HG02973 (cell line): ENCODE data around the gene CSTPP1.

Experiments
- ATAC-seq: cut with Tn5 transposase; IDR thresholded peaks from one replicate; pipeline ENCODE4 v1.9.1; 2021; ENCODE audit warnings: moderate library complexity; ENCODE audit not compliant: unreplicated experiment

CSTPP1 gene

DNA sequence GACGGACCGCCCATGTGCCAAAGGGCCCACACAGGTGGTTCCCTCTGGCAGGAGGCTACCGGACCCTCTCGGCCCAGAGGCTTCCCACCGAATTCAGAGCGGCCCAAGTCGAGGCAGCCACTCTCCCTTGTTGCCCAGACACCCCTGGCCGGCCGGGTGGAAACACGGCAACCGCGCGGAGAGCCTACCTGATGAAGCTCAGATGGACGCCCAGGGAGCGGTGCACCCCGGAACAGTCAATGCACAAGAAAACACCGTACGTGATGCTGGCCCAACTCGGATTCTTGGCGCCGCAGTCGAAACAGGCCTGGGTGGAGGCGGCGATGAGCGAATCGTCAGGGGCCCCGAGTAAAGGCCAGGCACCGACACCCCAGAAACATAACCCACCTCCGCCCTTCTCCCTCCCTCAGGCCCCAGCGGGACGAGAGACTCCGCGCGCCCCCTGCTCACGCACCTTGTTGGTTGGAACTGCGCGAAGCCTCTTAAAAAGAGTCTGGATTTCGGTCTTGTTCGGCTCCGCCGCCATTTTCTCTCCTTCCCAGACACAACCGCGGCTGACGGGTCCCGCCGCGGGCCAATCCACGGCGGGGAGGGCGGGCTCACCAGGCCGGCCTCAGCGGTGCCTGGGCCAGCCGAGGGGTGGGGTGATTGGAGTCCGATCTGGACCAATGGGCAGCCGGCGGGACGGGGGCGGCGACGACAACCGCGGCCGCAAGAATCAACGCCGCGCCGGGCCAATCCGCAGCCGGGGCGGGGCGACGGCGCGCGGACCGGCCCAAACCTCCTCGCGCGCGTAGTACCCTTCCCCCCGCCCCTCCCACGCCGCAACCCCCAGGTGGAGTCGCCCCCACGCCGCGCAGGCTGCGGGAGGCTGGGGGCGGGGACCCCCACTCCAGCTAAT lies 240.0 kb downstream of the CSTPP1 start, which contains the start of gene ARFGAP2:
ARFGAP2 (minus strand) TSS at position 552 of the 901 bp plus-strand sequence; CDS start at position 526, 26 bp downstream.
- peak; percentile 85 for ATAC-seq

DNA sequence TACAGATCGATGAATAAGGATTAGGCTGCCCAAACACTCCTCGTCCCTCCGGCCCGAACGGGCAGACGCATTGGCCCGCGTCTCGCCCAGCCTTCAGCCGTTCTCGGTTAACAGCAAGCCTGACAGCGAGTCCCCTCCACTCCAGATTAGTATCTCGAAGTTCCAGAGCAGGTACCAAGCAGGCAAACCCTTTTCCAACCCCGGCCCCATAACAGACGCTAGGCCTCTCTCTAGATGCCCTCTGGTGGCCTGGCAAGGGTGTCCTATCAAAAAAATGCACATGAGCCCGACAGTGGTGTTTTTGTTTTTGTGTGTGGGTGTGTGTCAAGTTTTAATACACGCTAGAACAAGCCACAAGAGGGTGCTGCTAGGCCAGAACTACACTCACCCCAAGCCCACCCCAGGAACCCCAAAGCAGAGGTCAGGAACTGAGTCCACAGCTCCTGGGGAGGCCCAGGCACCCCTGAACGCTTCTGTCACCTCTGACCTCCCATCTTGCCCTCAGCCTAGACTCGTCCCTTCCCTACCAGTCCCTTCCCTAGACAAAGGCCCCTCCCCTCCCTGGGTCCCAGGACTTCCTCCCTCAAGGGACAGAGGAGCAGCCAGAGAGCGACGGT lies 240.8 kb downstream of the CSTPP1 start:
- peak; percentile 43 for ATAC-seq

DNA sequence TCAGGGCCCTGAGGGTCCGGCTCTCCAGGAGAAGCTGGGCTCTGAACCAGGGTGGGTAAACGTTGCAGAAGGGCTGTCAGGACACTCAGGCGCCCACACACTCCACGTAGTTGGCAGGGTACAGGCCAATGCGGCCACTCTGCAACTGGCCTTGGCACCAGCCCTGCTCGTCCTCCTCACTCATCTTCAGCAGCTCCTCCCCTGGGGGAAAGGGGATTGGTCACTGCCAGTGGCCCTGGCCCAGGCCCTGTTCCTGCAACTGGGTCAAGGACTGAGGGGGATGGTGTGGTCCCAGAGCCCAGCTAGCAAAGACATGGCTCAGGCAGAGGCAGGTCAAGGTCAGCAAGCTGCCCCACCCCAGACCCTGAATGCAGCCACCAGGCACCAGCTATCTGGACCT lies 241.3 kb downstream of the CSTPP1 start:
- ATAC-seq, result no peak

DNA sequence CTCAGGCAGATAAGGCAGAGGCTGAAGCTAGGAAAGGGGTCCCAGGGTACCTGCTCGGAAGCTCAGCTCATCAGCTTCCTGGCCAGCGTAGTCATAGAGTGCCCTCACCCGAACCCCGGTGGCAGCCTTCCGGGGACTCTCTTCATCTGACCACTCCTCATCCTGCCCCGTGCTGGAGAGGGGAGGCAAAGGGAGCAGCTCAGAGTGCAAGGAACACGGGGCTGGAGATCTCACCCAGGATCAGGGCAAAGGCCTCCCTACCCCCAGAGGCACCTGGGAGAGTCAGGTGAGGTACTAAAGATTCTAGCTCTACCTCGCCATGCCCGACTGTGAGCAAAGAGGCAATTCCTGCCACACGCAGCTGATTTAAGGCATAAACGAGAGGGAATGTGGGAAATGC lies 241.8 kb downstream of the CSTPP1 start:
- ATAC-seq, result no peak

DNA sequence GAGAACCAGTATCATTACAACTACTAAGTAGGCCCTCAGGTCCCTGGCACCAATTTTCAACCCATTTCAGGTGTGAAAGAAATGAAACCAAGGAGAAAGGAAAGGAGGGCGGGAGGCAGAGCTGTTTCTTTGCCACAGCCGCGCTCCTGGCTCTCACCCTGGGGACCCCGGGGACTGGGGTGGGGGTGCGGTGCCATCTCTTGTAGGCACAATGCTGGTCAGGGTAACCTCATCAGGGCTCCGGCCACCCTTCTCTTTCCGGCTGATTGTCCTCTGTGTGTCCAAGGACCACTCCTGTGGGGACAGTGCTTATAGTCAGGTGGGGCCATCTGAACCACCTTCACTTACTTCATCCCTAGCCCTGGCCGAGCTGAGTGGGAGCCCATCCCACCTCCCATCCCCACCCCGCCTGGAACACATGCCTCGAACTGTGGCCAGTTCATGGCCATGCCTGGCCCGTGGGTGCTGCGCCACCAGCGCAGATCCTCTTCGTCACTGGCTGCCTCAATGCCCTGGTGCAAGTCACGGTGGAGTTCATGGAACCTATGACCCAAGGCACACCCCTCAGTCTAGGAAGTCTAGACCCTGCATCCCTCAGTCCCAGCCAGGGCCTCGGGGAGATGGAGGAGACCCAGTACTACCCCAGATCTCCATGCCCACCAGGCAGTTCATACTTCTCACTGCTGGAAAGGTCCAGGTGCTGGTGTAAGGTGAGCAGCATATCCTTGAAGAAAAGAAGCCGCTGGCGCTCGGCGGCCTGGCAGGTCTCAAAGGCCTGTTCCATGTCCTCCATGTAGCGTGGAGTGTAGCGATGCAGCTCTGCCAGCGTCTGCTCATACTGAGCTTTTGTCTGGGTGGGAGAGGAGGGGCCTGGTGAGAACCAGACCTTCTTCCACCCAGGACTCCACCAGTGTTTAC lies 242.4 kb downstream of the CSTPP1 start:
- no peak for ATAC-seq

DNA sequence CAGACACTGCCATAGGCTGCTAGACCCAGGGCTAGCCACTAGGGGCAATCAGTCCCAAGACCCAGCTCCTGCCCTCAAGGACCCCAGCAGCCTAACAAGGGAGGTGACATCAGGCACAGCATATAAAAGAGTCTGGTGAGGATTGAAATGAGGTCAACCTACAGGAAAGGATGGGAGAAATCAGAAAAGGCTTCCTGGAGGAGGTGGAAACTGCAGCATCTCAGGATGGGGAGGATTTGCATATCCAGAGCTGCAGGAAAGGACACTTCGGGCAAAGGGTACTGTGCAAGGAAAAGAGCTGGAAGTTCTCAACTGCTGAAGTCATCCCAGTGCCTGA lies 243.1 kb downstream of the CSTPP1 start:
- no peak for ATAC-seq

DNA sequence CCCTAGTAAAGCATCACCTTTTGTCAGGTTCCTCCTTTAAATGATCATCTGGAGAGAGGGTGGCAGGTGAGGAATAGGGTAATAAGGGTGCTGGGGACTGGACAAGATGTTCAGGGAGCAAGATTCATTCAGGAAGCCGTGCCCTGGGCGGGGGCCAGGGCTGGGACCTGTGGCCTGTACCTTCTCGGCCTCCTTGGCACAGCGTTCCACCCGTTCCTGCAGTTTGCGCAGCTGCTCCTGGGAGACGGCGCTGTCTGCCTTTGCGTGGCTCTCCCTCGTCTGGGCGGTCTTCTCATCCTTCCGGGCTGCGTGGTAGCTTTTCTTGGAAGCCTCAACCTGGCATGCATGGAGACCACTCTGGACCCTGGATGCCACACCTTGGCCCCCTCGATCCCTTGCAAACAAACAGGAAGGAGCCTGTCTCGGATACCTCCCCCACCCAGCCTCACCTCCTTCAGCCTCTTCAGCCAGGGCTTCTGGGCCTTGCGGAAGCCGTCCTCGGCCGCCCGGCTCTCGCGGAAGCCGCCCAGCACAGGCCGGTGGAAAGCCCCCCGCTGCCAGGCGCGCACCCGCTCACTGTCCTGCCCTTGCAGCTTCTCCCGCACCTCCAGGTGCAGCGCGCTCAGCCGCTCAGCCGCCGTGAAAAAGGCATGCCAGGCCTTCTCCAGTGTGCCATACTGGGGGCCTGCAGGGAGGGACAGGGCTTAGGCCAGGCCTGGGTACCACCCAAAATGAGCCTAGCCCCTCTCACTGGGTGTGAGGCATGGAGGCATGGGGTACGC lies 243.6 kb downstream of the CSTPP1 start:
- no peak for ATAC-seq

DNA sequence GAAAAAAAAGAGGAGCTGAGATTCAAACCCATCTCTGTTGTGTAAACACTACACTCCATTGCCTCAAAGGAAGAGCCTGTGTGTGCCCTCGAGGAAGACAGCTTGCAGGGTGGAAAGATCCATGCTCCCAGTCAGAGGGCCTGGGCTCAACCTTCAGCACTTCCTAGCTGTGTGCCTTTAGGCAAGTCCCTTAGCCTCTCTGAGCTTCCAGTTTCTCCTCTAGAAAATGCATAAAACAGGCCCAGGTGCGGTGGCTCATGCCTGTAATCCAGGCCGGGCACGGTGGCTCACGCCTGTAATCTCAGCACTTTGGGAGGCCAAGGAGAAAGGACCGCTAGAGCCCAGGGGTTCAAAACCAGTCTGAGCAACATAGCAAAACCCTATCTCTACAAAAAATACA lies 244.7 kb downstream of the CSTPP1 start:
- no peak for ATAC-seq

DNA sequence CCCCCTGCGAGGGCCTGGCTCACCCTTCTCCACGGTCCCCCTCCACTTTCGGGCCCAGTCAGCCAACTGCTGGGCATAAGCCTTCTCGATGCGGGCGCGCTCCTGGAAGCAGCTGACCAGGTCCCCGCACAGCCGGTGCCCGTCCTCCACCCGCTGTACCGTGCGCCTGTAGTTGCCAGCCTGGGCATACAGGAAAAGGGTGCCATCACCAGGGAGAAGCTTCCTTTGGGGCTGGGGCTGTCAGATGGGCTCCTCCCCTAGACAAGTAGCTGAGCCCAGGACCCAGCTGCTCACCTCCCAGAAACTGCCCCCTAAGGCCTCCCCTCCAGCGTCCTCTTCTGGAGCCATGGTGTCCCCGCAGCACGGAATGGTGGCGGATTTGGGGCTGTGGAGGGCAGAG lies 245.8 kb downstream of the CSTPP1 start:
- ATAC-seq, result no peak

DNA sequence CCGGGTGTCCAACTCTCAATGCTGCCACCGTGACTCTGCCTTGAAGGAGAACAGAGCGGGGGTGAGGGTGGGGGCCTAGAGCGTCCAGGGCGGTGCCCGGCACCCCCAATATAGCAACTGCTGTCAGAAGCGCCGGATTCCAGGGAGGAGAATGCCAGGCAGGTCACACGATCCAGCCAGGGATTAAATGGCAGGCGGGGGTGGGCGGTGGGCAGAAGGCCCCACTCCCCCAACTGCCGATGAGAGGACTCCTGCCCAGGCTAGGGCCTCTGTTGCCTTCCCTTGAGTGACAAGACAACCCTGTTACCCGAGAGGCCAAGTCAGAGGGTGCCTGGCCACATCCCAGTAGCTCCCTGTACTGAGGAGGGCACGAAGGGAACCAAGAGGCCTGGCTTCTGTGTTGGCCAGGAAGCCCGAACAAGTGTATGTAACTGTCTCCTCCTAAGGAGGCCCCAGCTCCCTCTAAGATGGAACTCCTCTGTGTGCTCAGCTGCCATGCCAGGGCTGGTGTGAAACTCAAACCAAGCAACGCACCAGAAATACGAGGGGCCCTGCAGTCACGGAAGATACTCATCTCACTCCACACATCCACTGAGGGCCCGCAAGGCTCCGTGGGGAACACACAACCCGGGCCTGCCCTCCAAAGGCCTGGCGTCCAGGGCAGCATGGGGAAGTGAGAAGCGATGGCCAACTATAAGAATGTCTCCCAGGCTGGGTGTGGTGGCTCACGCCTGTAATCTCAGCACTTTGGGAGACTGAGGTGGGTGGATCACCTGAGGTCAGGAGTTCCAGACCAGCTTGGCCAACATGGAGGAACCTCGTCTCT lies 246.7 kb downstream of the CSTPP1 start:
- ATAC-seq, result no peak

DNA sequence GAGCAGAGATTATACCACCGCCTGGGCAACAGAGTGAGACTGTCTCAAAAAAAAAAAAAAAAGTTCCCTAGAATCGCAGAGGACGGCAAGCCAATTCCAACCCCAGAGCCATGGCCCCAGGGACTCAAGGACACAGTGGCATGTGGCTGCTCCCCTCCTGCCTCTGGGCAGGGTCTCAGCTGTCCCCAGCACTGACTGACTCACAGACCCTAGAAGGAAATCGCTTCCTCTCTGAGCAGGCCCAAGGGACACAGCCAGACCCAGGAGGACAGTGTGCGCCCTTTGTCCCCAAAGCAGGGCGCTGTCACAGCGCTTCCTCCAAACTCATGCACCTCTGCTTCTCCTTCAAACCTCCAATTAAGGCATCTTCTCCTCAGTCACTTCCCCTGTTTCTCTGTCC lies 247.4 kb downstream of the CSTPP1 start:
- no peak for ATAC-seq

DNA sequence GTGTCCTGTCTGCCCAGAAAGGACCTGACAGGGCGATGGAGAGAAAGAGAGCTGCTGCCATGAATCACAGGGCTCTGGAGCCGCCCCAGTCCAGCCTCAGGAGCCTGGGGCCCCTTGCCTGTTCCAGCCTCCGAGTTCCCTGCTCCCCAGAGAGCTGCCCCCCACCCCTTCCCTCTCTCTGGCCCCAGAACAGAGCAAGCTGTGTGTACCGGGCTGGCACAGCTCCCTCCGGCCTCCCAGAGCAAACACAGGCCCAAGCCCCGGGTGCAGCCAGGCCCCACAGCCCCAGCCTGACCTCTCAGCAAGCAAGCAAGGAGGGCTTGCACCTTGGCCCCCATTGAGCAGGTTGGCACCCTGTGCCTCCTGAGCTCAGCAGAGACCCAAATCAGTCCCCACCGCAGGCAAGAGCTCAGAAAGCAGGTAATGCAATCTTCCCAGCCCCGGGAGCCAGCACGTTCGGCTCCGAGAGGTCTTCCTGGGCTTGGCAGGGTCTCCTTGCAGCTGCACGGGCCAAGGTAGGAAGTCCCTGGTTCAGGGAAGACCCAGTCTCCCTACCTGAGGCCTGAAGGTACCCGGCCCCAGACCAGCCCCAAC lies 248.2 kb downstream of the CSTPP1 start:
- ATAC-seq, result no peak

DNA sequence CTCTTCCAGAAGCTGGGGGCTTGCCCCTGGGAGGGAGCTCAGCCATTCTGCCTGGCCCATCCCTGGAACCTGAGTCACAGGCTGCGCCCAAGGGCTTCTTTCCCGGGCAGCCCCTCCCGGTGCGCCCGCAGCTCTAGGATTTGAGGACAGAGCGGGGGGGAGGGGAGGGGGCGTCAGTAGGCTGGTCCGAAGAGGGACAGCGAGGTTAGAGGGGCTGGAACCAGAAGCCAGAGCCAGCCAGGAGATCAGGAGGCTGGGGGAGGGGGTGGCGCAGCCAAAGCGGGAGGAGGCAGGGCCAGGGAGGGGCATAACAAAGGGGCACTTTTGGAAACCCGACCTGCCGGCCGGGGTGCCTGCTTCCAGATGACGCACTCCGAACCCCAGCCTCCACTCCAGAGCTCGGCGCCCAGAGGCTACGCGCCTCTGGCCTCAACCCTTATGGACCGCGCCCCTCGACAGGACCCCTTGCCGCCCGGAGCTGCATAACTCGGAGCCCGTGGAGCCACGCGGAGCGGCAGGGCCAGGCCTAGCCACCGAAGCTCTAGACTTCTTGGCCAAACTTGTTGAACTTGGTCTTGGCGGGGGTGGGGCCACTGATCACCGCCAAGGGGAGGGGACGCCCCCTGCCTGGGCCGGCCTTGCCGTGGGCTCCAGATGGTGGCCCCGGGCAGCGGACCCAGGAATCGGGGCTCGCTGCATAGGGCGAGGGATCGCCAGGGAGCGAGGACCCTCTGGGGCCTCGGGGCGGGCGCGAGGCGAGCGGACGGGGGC lies 248.9 kb downstream of the CSTPP1 start:
- ATAC-seq, result no peak

DNA sequence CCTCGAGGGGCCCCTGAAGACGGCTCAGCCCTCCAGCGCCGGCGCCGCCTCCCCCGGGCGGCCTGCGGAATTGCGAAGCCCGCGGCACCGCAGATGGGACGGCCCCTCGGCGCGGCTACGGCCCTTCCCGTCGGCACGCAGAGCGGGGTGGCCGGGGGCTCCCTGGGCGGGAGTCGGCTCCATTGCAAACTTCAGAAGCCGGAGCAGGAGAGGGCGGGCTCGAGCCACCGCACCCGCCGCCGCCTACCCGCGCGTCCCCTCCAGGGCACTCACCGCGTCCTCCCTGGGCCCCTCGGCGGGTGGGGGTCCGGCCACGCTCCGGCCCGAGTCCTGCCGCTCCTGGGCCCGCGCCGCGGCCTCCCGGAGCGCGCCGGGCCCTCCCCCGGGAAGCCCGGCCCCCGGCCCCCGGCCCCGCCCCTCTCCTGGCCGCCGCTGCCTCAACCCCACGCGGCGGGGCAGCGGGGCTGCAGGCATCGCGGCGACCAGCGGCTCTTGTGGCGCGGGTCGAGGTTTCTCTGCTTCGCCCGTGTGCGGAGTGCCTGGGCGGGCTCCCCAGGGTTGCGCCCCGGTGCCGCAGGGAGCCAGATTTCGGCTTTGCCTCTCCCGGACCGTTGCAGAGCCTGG lies 249.6 kb downstream of the CSTPP1 start, which contains the start of gene PACSIN3:
PACSIN3 (minus strand) TSS at position 359 of the 624 bp plus-strand sequence. CDS start 3,707 bp downstream, outside the sequence.
- ATAC-seq, result no peak

DNA sequence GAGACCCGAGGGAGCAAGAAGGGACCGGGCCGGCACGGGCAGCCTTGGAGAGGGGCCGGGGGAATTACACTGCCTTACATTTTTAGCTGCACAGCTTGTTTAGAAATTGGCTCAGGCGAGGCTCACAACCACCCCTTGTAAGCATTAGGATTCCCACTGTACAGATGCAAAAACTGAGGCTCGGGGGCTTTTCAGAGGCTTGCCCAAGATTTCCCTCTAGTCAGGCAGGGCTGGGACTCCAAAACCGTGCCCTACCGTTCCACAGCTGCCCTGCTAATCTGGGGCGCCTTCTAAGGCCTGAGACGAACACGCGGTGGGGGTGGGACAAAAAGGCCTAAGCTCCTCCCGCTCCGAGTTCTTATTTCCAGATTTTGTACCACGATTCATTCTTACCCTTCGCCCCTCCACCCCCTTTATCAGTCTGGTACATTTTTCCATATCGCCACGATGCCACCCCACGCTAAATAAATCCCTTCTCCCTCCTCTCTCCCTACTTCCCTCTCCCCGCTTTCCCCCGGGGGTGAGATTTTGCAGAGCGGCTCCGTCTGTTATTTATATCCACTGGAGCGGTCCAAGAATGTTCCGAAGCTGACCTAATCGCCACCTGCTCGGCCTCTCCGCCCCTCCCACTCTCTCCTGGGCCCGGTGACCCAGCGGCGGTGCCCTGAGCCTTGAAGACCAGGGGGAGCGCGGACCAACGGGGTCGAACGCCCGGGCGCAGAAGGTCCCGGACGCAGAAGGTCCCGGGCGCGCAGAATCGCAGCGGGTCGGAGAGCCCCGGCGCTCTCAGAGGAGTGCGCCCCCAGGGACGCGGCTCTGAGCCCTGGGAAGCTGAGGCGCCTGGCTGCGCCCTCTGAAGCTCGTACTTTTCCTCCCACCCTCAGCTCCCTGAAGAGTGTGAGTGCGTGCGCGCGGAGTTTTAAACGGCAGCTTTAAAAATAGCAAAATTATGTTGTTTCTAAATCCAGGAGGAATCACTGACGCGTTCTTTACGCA lies 250.4 kb downstream of the CSTPP1 start:
- ATAC-seq, result no peak

DNA sequence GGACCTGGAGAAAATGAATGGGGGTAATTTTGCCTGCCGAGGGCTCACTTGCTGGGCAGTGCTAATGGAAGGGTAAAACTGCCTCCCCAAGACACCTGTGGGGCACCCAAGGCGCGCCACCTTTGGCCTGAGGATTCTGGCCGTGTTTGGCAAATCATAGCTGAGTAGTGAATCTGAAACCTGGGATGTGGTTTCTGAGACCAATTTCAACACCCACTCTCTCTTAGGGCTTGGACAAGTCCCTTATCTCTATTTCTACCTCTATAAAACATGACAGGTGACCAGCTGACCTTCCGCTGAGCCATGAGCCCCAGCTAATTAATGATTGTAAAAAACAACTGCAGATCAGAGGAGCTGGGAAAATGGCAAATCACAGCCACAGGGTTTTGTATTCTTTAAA lies 251.2 kb downstream of the CSTPP1 start:
- ATAC-seq, result no peak

DNA sequence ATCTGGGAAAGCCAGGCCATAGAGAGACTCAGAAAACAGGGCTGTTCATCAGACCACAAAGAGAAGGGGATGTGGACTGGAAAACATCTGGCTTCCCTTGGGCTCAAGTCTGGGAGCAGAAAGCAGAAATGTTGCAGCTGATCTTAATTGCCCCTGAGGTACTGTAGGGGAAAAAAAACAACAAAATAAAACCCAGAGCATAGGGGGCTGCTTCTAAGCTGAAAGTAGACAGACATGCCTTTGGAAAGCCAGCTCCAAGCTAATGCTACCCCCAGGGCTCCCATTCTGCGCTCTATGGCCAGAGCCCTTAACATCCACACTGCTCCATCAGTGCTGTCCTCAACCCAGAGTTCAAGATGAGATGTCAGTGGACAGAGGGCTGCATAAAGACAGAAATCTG lies 251.7 kb downstream of the CSTPP1 start:
- ATAC-seq, result no peak
